Fibroblast of skin of back (primary cell): Measurements from ENCODE around the gene DOHH.

Experiments
- DNase-seq: peaks from one replicate; pipeline ENCODE4 v3.0.0-alpha.2; 2013

Gene DOHH

DNA sequence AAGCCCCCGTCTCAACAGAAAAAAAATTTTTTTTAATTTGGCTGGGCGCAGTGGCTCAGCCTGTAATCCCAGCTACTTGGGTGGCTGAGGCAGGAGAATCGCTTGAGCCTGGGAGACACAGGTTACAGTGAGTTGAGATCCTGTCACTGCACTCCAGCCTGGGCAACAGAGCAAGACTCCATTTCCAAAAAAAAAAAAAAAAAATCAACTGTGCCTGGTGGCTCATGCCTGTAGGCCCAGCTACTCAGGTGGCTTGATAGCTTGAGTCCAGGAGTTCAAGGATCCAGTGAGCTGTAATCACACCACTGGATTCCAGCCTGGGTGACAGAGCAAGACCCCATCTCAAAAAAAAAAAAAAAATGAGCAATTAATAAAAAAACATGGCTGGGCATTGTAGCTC, 1.3 kb upstream of the DOHH start:
- DNase-seq, result no peak

DNA sequence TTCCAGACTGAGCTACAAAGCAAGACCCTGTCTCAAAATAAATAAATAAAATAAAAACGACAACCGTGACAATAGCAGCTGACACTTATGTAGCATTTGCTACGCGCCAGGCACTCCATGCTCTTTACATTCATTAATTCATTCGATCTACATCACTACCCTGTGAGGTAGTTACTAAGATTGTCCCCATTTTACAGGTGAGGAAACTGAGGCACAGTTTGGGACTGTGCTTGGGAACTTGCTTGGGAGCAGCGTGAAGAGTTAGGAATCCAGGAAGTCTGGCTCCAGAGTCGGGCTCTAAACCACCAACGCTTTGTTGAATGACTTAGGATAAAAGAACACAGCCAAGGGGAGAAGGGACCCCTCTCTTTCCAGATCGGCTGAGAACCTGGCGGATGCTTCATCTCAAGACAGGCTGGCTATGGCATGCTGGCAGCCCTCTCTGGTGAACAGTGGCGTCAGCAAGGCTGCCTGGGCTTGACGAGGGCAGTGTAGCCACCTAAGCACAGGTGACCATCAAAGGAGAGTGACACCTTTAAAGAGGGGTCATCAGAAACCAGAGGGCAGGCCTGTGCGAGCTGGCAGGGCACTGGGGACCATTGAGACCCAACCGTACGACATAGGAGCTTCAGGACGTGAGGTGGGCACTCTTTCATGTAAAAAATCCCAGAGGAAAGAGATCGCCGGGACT, 591 bp downstream of the DOHH start:
- DNase-seq, result no peak

DNA sequence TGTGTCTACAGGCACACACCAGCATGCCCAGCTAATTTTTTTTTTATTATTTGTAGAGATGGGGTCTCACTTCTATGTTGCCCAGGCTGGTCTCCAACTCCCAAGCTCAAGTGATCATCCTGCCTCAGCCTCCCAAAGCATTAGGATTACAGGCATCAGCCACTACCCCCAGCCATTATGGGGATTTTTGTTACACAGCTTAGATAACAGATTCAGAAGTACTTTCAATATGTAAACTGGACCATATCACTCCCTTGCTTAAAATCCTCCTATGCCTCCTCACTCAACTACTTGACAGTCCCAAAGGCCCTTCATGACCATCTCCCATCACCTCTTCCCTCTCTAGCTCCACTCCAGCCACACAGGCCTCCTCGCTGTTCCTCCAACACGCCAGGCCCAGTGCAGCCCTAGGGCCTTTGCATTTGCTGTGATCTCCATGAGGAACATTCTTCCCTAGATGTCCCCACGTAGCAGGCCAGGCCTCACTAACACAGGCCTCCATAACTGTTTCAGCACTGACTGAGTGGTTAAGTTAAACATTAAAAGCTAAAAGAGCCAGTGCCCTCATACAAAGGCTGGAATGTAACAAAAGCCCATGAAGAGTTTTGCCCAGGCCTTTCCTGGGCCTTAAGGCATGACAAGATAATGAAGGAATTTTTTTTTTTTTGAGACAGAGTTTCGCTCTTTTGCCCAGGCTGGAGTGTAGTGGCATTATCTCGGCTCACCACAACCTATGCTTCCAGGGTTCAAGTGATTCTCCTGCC, 2.5 kb downstream of the DOHH start:
- DNase-seq, result no peak

DNA sequence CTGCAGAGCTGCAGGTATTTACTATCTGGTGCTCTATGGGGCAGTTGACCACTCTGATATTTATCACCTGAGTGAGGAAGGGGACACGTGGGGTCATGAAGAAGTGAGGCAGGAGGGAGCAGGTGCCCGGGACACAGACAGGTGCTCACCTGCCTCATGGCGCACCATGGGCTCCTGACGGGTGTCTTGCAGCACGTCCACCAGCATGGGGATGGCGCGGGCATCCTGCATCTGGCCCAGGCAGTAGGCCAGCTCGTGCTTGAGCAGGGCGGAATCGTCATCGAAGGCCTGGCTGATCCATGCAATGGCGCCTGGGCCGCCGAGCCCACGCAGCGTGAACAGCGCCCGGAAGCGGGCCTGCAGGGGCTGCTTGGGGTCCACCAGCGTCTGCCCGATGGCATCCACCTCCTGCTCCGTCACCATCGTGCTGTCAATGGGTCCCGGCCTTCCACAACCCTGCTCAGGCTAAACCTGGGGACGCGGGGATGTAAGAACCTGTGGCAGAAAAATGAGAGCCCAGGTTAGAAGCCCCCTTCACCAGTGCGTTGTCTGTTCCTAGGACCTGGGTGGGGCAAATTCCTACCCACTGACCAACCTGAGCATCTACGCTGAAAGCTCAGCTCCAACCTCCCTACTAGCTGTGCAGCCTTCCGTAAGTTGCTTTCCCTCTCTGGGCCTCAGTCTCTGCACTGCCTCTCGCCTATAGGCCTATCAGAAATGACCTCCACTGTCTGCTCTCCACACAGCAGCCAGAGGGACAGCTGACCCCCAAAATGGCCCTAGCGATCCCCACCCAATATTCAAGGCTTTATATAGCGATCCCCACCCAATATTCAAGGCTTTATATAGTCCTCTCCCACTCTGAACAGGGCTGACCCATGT, 3.8 kb downstream of the DOHH start:
- no peak for DNase-seq

DNA sequence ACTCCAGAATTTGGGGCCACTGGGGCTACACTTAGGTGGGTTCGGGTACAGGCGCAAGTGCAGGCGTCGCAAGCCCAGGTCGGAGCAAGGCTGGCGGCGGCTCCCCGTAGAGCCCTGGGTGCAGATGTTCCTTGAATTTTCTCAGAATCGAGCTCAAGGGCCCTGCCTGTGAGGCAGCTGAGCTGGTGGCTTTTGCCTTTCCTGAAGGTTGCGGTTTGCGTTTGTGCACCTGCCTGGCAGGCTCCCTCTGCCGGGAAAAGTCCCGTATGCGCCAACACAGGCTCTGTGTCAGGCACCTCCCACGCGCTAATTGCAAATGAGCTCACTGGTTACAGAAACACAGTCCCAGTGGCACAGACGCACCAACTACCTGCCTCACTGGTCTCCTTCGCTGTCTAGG, 5.9 kb downstream of the DOHH start:
- DNase-seq, result no peak

DNA sequence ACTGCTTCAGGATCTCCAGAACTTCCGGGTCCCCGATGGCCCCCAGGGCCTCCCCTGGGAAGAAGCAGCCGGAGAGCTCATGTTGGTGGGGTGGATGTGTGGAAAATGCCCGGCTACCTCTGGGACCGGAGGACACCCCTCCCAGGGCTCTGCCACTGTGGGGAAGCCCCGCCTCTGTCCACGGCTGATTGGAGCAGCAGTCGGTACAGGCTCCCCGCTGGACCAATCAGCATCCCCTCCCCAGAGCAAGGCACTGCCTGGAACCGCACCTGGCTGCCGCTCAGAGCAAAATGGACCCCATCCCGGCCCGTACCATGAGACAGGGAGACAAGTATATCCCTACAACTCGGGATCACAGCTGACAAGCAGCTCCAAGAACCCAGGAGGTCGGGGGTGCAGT, 6.4 kb downstream of the DOHH start:
- no peak for DNase-seq

DNA sequence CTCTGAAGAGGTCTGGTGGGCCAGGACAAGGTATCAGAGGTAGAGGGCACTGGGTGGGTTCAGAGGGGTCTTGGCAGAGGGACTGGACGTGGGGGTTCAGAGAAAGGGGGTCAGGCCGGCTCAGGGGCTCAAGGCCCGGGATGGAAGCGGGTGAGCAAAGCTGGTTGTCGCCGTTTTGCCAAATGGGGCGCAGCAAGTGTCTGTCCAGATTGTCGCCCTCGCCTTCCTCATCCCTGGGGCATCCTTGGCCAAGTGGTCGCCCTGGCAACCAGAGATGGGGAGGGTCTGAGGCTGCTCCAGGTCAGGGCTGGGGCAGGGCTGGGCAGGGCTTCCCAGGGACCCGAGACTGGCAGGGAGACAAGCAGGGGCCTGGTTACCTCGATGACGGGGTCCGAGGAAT, 6.8 kb downstream of the DOHH start:
- no peak for DNase-seq

DNA sequence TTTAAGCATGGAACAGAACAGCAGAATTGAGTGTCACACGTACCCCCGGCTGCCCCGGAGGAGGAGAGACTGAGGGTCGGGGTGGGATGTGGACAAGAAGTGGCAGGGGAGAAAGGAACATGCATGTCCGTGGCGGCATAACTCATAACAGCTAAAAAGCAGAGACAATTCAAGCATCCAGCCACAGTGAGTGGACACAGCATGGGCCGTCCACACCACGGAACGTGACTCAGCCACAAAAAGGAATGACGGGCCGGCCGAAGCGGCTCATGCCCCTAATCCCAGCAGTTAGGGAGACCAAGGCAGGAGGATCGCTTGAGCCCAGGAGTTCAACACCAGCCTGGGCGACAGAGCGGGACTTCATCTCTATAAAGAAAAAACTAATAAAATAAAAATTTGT, 7.6 kb downstream of the DOHH start:
- no peak for DNase-seq

DNA sequence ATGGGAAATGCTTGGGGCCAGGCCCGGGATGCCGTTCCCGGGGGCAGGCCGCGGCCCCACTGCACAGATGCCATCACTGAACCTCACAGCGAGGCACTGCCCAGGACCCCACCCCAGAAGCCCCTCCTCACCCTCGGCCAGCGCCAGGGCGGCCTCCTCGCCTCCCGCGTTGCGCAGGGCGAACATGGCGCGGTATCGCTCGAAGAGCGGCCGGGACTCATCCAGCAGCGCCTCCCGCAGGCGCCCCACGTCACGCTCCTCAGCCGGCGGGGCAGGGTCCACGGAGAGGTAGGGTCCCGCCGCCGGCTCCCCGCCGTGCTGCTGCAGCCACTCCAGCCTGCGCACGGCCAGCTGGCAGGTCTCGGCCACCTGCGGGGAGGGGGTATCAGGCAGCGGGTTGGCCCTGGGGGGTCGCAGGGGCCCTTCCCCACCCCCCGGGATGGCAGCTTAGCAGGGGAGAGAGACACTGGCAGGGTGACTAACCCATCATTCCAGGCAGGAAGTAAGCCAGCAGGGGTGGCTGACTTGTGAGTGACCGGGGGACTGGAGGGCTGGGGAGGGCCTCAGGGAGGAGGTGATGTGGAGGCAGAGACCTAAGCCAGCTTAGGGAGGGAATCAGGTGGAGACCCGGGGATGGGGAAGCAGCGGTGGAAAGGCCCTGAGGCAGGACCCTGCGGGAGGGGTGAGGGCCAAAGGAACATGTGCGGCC, 8.2 kb downstream of the DOHH start:
- DNase-seq, result no peak

DNA sequence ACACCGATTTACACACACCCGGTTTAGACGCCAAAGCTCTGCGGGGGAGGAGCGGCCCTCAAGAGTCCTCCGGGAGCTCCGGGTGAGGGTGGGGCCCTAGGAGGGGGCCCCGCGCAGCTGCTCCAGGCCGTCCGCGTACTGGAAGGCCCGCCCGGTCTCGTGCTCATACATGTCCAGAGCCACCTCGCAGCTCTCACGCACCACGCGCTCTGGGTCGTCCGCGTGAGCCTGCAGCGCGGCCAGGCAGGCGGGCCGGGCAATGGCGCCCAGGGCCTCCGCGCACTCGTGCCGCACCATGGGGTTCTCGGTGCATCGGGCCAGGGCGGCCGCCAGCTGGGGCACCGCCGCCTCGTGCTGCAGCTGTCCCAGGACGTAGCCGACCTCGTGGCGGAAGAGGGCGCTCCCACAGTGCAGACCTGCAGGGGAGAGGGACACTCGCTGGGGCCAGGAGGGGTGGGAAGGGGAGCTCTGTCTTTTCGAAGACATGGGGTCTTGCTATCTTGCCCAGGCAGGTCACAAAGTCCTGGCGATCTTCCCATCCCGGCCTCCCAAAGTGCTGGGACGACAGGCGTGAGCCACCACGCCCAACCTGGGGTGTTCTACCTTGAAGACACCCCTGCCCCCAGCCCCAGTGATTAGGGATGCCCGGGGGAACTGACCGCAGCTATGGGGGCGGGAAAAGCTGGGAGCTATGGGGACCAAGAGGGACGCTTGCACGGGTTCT, 8.9 kb downstream of the DOHH start:
- no peak for DNase-seq

DNA sequence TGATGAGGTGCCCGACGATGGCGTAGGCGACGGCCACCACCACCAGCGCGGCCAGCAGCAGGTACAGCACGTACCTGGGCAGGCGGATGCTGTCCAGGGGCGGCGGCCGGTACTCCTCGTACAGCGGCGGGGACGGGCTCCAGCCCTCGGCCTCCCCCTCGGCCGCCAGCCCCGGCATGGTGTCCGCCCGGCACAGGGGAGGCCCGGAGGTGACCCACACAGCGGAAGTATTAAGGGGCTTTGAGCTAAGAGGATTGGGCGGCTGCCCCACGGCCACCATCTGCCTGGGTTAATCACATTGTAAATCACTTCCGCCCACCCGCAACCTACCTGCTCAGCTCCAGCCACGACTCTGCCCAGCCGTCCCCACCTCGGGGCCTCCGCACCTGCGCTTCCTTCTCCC, 17.2 kb downstream of the DOHH start, which contains the start of gene SMIM44:
Gene SMIM44, minus strand, starts transcription at position 216 of the 403 bp plus-strand sequence. Its CDS starts 38 bp downstream, at position 178.
- no peak for DNase-seq

DNA sequence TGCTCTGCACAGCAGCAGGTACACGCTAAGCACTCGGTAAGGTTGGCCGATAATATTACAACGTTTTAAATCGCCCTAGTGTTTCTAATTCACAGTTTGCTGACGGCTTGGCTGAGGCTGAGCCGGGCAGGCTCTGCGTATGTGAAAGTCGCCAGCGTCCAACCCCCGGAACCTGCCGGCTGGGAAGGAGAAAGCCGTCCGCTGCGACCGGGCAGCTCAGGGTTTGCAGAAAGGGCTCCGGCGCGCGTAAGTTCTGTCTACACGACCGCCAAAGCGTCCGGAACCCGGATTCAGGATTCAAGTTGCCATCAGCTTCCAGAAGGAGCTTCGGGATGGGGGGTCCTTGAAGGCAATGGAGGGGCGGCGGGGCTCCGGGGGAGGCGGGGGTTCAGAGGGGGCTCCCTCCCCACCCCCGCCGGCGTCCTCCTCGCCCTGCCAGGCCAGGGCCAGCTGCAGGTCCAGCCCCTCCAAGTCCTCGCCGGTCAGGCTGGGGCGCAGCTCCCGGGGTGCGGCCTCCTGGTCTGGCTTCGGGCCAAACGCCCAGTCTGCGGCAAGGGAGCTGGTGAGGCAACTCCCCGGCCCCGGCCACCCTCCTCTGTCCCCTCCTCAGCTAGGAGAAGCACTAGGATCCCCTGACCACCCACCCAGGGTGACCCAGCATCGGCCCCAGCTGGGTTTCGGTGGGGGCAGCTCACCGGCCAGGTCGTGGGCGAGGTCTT, 17.8 kb downstream of the DOHH start:
- DNase-seq, result no peak

DNA sequence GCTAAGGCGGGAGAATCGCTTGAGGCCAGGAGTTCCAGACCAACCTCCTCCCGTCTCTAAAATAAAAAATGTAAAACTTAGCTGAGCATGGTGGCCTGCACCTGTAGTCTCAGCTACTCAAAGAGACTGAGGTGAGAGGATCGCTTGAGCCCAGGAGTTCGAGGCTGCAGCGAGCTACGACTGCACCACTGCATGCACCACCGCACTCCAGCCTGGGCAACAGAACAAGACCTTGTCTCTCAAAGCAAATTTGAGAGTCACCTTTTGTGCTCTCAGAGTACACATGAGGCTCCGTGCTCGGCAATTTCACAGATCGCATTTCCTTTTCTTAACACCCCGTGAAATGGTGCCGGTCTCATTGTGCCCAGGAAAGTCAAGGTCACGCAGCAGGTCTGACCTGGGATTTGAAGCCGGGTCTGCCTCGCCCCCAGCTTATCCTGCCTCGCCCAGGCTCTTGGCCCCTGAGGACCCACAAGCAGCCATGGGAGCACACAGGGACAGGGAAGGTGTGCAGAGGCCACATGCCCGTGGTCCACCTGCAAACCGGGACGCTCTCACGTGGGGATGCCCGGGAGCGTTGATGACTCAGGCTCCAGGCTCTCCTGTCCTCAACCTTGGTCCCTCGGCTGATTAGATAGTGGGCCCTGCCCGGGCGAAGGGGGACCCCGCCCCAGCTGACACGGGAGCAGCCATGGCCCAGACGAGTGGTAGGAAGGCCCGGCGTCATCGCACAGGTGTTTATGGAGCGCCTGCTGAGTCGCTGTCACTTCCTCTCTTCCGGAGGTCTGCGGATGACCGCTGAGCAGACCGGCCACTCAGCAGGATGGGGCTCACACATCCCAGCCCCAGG, 19.0 kb downstream of the DOHH start:
- DNase-seq, result no peak

DNA sequence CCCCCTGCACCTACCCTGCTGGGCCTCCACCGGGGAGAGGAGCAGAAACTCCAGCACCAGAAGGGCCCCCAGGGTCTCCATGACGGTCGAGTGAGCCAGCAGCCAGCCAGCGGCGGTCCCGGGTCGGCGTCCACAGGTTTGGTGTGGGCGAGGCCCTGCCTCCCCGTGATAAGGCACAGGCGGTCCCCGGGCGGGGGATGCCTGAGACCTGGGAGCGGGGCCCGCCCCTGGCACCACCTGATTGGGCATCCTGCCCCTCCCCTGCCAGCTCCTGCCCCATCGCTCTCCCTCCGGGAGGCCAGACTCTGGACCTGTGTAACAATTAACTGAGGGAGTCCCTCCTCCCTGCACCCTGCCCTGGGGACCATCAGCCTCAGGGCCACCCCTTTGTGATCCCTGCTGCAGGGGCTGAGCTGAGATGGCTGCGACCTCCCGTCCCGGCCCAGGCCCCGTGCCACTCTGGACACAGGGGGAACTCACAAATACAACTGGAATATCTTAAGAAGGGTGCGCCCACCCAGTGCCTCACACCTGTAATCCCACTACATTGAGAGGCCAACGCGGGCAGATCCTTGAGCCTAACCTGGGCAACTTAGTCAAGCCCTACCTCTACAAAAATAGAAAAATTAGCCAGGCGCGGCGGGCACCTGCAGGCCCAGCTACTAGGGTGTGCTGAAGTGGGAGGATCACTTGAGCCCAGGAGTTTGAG, 19.9 kb downstream of the DOHH start, which contains the start of gene SMIM24:
Gene SMIM24, minus strand, starts transcription at position 143 of the 709 bp plus-strand sequence. Its CDS starts 62 bp downstream, at position 81.
- DNase-seq, result no peak

DNA sequence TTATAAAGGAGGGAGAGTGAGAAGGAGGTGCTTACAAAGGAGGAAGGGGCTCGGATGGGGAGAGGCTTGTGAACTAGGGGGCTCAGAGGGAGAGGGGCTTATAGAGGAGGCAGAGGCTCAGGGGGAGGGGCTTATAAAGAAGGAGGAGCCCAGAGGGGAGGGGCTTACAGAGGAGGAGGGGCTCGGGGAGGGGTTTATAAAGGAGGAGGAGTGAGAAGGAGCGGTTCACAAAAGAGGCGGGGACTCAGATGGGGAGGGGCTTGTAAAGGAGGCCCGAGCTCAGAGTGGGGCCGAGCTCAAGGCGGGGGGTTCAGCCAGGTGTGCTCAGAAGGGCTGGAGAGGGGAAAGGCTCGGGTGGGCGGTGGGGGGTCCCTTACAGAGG, 20.6 kb downstream of the DOHH start:
- DNase-seq, result no peak

DNA sequence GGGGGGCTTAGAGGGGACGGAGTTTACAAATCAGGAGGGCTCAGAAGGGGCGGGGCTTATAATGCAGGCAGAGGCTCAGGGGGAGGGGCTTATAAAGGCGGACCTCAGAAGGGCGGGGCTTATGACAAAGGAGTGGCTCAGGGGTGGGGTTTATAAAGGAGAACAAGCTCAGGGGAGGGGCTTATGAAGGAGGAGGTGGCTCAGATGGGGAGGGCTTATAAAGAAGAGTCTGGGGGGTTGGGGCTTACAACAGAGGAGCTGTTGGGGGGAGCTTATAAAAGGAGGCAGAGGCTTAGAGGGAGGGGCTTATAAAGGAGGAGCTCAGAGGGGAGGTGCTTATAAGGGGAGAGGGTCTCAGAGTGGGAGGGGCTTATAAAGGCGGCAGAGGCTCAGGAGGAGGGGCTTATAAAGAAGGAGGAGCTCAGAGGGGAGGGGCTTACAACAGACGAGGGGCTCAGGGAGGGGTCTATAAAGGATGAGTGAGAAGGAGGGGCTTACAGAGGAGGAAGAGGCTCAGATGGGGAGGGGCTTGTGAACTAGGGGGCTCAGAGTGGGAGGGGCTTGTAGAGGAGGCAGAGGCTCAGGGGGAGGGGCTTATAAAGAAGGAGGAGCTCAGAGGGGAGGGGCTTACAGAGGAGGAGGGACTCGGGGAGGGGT, 21.2 kb downstream of the DOHH start:
- DNase-seq, result no peak

DNA sequence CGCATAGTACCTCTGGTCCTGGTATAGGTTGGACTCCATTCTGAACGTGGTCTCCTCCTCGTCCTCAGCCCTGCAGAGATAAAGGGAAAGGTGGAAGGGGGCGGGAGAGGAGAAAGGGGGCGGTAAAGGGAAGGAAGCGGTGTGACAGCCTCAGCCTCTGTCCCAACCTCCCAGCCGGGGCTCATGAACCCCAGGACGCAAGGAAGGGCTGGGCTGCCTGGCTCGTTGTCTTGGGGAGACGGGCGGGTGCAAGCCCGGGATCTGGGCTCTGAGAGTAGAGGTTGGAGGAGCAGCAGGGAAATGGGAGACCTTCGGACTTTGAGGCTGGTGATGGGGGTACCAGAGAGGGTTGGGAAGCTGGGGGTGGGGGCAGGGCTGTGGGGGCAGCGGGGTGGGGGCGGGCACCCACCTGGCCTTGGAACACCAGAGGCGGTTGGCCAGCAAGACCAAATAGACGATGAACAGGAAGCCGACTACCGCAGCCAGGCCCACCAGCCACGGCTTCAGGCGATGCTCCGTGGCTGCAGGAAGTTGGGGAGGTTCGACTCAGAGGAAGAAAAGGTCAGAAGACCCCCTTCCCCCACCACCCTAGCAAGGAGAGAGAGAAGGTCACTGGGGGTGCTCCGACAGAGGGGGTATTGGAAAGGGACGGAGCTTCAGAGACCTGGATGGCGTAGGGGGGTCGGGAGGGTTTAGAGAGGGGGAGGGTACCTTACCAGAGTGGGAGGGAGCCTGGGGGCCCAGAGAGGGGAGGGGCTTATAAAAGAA, 21.9 kb downstream of the DOHH start:
- no peak for DNase-seq

DNA sequence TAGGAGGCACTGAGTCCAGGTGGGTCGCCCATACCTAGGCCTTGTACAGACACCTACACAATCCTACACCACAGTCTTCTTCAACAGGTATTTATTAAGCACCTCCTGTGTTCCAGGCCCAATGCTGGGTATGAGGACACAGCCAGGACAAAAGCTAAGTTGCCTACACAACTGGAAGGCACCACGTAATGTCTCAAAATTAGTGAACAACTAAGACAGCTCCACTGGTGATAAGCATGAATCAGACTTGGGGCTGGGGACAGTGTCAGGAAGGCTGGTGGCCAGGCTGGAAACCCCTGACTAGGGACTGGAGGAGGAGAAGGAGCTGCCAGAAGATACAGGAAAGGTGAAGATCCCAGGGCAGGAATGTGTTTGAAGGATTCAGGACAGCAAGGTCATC, 22.5 kb downstream of the DOHH start:
- no peak for DNase-seq
